NCI-H345 (cell line): ENCODE data around the gene PTGFRN.
A peak's percentile ranks its signal among the peaks of the same experiment; 100 is the strongest.

Experiments used
- DNase-seq: peaks from one replicate; lab custom pipeline; 2025; lab: John Stamatoyannopoulos, UW

PTGFRN gene

DNA sequence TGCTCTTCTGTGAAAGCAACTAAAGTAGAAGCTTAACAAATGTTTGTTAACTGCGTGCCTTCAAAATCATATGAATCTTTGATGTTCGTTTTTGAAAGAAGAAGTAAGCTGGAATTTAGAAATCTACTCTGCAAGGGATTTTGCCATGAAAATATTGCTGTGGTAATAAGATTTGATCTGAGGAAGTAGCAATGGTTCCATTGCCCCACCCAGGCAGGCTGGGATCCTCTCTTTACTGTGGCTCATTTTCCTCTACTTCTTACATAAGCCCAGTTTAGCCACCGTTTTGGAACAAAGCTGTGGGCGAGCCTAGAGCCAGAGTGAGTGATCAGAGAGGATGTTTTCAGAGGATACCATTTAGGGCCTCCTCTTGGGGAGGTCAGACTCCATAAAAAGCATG lies 20.3 kb upstream of the PTGFRN start:
- DNase-seq: no peak

DNA sequence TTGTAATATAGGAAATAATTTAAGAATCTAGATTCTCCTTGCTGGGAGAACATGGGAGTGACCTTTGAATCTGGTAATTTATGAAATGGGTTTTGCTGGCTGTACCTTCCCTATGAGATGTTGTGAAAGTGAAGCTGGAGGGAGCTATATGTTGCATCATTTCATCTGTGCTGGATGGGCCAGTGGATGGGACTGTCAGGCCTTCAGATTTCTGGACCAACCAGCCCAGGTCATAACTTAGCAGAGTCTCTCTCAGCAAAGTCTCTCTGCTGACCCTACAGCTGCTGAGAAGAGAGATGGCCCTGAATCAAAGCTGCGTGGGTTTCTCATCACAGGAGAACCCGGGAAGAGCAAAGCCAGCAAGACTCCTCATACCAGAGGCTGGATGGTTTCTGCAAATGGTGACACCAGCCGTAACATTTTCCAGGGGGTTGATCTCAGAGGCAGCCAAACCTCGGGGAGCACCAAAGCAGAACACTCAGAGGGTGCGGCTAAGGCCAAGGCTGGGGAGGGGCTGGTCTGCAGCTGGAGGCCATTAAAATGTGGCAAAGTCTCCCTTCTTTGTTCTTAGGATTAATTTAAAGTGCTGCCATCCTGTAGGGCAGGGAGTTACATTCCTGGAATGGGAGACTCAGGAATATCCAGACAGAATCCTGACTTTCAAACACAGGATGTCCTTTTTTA lies 18.2 kb upstream of the PTGFRN start:
- DNase-seq: no peak

DNA sequence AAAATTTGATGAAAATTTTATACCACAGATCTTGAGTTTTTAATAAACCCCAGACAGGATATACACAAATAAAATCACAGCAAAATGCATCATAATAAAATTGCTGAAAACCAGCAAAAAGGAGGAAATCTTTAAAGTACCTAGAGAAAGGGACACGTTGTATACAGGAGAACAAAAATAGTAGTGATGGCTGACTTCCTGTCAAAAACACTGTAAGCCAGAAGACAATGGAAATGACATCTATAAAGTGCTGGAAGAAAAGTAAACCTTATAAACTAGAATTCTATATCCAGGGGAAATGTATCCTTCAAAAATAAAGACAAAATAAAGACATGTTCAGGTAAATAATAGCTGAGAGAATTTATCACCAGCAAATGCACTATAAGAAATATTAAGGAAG lies 14.6 kb upstream of the PTGFRN start:
- no peak for DNase-seq

DNA sequence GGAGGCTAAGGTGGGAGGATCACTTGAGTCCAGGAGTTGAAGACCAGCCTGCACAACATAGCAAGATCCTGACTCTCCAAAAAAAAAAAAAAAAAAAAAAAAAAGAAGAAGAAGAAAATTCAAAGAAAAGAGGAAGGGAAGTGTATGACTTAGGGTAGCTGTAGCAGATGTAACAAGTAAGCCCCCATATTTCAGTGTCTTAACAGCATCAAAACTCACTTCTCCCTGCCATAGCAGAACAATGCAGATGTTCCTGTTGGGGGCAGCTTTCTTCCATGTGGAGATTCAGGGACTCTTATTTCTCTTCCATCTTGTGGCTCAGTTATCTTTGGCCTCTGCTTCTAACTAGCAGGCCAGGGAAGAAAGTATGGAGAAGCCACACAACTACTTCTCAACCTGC lies 10.2 kb upstream of the PTGFRN start:
- DNase-seq: no peak

DNA sequence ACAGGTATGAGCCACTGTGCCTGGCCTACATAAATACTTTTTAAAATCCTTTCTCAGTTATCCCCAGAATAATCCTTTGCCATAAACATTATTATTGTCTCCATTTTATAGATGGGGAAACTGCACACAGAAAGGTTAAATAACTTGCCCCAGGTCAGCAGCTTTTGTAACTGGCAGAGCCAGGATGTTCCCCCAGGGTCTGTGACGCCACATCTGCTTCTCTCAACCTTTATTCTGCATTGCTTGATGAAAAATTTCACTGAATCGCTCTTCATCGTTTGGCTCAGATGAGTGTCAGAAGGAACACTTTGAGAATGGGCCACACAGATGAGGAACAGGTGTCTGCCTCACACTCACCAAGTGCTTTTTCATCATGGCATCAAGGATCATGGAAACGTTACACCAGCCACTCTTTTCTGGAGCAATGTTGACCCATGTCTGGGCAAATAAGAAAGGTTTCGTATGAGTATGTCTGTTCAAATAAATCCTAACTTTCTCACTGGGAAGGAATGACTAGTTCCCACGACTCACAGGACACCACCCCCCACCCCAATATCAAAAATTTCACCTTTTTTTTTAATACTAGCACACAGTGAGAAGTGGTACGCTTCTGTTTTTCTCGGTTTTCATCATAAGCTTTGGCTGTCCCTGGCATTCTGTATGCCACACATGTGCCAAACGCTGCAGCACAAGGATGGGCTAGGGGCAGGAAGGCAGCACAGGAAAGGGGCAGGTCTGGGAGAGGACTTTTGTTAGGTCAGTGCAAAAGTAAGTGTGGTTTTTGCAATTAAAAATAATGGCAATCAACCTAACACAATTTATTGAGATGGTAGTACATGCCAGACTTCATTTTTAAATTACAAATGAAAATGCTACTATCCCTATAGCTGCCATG lies 9.0 kb upstream of the PTGFRN start:
- DNase-seq: no peak

DNA sequence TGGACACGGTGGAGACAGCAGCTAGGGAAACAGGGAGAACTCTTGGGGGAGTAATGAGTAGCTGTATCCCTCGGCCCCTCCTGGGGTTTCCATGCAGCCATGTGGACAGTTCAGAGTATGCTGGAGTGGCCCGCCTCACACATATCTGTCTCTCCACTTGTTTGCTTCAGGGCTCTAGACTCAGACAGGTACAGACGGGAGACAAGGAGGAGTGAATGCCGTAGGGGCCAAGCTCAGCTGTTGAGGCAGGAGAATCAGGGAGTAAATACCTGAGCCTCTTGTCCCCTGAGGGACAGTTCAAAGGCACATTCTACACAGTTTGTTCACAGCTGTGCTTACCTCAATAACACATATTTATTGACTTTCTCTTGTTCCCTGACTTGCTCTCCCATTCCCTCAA lies 7.7 kb upstream of the PTGFRN start:
- DNase-seq: no peak

DNA sequence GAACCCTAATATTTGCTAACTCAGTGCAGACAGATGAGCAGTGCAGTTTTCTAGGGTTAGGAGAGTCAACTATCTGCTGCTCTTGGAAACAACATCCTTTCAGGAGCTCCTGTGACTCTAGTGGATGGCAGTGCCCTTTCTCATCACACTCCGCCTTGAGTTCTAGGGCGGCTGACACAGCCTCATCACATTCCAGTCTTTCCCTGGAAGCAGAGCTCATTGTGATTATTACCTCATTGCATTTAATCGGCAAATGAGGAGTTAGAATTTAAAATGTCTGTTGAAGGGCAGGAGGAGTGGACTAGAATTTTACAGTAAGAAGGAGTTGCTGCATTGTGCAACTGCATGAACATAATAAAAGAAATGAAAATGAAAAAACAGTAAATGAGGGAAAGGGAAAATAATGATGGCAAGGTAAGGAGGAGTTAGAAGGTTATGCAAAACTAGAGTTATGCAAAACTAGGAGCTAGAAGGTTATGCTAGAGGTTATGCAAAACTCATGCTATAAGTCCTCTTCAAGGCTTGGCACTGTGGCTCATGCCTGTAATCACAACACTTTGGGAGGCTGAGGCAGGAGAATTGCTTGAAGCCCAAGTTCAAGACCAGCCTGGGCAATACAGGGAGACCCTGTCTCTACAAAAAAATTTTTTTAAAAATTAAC lies 6.9 kb upstream of the PTGFRN start:
- no peak for DNase-seq

DNA sequence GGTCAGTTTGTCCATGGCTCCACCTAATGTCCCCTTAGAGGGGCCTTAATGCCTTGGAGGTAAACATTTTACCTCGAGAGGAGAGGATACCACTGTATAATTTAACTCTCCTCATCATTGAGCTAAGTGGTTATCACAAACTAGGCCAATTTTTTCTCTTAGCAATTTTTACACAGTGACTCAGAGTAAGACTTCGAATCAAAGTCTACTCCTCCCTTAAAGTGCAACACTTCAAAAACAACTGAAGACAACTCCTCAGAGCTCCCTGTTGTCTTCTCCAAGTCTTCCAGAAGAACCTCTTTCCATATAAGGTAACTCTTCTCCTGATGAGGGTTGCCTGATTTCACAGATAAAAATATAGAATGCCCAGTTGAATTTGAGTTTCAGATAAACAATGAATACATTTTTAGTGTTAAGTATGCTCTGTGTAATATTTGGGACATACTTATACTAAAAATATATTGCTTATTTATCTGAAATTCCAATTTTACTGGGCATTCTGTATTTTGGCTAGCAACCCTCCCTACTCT lies 4.9 kb upstream of the PTGFRN start:
- no peak for DNase-seq

DNA sequence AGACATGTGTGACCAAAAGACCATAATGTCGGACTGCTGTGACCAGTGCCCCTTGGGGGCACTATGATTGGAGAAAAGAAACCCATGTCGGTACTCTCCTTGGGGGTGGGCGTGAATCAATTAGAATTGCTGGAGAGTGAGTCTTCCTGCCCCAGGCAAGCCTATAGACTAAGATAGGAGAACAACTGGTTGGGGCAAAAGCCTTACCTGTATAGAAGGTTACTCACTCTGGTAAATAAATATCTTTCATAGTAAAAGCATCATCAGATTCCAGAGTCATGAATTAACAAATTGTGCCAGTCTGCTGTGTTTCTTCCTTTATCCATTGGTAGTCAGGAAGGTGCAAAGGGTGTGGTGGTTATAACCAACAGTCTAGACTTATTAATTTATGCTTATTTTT lies 2.9 kb upstream of the PTGFRN start:
- DNase-seq: no peak

DNA sequence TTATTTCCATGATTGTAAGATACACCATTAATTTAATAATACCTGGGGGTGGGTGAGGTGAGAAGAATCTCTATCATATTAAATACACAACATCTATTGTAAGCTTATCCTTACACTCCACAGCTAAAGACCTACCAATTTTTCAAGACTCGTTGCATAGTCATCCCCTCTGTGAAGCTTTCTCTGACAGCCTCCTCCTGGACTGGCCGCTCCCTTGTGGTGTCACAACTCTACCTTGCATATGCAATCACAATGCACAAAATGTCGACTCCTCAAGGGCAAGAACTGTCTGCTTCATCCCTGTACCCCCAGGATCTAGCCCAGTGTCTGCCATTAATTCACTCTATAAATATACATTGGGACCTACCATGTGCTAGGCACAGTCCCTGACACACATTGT lies 2.4 kb upstream of the PTGFRN start:
- no peak for DNase-seq

DNA sequence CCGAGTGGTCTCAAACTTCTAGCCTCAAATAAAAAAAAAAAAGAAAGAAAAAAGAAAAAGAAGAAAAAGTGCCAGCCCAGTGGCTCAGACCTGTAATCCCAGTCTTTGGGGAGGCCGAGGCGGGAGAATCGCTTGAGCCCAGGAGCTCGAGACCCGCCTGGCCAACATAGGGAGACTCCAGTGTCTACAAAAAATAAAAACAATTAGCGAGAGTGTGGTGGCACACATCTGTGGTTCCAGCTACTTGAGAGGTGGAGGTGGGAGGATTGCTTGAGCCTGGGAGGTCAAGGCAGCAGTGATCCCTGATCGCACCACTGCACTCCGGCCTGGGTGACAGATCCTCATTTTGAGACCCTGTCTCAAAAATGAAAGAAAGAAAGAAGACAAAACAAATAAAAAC lies 1.4 kb upstream of the PTGFRN start:
- no peak for DNase-seq

DNA sequence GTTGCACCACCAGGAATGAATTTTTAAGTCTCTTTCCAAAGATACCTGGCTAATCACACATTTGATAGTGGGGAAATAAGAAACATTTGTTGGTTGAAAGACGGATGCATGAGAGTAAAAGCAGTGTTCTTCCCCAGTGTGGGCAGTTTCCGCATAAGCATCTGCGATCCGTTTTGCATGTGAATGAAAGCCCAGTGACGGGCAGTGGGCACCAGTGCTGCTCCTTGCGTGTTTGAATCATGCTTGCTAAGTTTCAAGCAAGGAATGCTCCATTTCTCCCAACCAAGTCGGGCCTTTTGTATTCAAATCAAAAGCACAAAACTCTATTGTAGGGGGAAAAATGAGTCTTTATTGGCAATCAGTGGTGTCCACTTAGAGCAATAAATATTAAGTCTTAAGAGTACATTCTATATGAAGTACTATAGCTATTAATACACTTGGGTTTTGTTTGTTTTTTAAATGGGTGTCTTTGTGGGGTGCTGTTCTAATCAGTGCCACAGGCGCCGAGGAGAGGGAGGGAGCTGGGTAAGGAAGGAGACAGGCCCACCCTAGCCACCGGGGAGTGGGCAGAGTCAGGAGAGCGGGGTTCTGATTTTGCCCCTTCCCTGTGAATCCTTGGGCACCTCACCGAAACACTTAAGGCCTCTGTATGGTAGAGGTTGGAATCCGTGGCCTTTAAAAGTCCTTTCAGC lies 750 bp upstream of the PTGFRN start:
- DNase-seq: no peak

DNA sequence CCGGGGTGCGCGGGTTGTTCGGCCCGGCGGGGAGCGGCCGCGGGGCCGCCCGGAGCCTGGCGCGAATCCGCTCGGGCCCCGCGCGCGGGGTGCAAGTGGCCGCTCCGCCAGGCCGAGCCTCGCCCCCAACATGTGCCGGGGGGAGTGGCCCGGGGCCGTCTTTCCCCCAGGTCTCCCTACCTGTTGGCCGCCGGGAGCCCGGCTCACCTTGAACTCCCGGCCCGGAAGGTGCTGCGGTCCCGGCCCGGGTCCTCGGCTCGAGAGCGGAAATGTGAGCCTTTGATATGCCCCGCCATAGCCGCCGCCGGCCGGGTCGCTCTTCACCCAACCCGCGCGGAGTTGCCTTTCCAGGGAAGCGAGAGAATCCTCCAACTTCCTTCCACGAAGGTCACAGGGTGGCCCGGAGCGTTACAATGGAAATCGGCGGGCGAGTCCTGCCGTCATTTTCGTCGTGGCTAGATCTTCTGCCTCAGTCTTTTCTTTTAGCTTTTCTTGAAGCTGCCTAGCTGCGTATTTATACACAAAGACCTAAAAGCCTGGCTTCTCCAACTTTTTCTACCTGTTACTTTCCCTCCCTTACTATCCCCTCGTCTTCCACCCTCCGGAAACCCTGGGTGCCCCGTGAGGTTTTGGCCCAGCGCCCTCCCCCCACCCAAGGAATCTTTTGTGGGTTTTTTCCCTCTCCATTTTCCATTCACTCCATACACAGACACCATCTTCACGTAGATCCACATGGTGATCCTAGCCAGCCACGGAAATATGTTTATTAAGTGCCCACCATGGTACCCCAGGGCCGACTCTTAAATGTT lies 867 bp downstream of the PTGFRN start:
- peak; percentile 14 for DNase-seq

DNA sequence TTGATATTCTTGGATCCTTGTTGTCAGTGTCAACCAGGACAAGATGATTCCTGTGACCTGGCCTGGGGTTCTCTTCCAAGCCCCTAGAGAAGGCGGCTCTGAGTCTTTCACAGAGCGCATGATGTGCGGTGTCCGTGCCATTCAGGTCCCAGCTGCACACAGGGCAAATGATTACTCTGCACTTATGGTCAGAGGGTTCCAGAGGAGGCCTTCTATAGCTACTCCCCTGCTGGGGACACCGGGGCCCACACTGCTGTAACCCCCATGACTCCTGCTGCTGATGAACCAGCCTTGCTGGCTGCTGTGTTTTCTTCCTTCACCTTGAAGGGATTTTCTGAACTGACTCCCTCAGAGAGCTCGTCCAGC lies 1.5 kb downstream of the PTGFRN start:
- no peak for DNase-seq

DNA sequence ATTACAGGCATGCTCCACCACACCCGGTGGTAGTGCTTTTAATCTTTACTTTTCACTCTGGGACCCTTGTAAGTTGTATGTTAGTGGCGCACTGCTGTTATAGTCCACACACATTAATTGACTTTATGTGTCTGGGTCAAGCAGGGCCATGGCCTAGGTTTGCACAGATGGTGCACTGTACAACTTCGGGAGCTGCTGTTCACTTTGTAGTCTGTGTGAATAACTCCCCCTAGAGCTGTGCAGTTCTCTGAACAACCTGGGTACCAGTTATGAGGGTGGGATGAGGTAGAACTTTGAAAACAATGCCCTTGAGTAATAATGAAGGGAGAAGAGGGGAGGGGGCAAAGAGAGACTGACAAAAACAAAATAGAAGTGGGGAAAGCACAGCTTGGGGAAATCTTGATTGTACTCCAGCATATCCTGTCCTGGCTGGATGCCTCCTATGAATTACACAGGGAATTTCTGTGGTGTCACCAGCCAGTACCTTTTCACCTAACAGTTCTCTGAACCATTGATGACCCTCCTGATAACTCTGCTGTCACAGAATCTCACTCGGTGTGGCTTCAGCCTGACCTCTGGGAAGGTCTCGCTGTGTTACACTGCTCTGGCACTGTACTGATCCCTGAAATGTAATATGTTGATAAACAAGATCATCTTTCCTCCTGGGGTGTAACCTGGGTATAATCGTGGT lies 2.2 kb downstream of the PTGFRN start:
- DNase-seq: no peak

DNA sequence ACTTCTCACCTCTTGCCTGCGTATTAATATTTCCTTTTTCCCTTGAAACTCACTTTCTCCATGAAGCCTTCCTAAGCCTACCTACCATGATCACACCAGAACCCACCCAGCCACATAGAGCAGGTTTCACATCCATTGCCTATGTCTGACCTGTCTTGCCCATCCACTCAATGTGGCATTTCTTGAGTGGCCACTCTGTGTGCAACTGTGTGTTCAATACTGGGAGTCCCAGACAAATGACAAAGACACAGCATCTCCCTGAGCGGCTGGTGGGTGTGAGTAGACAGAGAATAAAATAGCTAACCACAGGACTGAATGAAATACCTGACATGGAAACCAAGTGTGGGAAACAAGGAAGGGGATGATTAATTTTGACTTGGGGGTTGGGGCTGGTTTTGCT lies 3.1 kb downstream of the PTGFRN start:
- no peak for DNase-seq

DNA sequence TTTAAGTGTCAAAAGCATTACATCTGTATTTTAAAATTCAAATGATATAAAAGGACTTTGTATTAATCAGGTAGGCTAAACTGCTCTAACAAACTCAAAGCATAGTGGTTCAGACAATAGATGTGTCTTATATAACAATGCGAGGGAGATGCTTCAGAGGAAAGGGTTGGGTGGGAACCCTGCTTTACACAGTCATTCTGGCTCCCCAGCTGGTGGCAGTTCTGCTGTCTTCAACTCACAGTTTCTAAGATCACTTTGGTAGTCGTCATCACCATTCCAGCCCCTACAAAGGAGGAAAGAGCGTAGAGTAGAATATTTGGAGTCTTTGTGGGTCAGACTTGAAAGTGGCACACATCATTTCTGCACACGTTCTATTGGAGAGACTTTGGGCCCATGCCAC lies 4.2 kb downstream of the PTGFRN start:
- no peak for DNase-seq

DNA sequence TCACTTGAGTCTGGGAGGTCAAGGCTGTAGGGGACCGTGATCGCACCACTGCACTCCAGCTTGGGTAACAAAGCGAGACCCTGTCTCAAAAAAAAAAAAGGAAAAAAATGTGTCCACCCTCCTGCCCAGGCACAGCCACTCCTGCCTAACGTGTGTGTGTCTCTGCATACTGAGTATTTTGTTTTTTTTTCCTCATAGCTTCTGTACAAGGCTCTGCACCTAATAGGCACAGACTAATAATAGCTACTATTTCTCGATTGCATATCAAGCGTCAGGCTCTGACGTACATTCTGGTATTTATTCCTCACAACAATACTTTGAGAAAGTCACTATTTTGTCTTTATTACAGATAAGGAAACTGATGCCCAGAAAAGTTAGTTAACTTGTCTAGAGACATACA lies 5.0 kb downstream of the PTGFRN start:
- no peak for DNase-seq

DNA sequence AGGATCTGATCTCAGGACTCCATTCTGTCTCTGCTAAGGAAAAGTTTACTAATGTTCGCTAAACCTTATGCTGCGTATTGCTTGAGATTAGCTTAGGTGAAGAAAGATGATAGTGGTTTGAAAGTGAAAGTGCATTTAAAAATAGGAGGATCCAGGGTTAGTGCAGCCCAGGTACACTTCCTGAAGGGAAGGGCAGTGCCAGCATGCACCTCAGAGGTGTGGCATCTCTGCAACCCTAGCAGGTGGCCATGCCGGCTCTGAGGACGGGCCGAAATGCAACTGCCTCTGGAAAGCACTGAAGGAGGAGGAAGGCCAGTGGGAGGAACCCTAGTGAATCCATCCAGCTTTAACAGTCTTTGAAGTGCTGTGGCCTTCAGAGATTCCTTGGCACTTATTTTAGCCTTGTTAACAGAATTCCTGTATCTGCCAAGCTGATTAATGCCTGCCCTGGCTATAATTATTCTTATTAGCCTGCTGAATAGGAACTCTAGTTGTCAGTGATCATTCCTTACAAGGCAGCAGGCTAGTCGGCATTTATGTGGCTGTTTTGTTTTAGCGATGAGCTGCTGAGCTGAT lies 5.5 kb downstream of the PTGFRN start:
- DNase-seq: no peak

DNA sequence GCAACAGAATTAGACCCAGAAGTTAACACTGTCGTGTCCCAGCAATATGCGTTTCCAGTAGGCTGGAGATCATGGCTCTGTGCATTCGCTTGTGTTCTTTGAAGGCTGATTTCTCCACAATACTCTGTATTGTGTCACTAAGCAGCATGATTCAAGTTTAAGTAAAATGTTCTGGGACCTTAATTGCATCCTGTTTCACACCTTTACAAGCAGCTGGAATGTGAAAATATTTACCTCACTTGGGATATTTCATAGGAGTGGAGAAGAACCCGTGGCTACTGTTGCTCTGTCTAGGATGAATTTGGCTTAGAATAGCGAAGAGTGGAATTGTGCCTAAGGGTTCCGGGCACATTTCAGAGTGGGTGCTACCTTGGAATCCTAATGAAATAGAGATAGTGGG lies 6.3 kb downstream of the PTGFRN start:
- no peak for DNase-seq
